IPS-15b (cell line): ENCODE data around the gene TTC34.
A peak's percentile ranks its signal among the peaks of the same experiment; 100 is the strongest.

Experiments used
- H3K27me3 ChIP-seq: one replicate; pipeline ENCODE4 v1.6.1; 2013; ENCODE audit warnings: low read length; ENCODE audit not compliant: control insufficient read depth, insufficient read depth
- H3K36me3 ChIP-seq: one replicate; pipeline ENCODE4 v1.6.1; 2013; ENCODE audit warnings: low read length; ENCODE audit not compliant: control insufficient read depth, insufficient read depth
- H3K4me1 ChIP-seq: one replicate; pipeline ENCODE4 v1.6.1; 2013; ENCODE audit warnings: mild to moderate bottlenecking, low read length; ENCODE audit not compliant: control insufficient read depth, insufficient read depth
- H3K4me3 ChIP-seq: one replicate; pipeline ENCODE4 v1.5.1; 2013; ENCODE audit warnings: low read depth, low read length
- H3K9ac ChIP-seq: one replicate; pipeline ENCODE4 v1.6.1; 2013; ENCODE audit warnings: low read depth, mild to moderate bottlenecking, low read length
- H3K9me3 ChIP-seq: one replicate; pipeline ENCODE4 v1.6.1; 2013; ENCODE audit warnings: mild to moderate bottlenecking, low read length; ENCODE audit not compliant: control insufficient read depth, insufficient read depth

Gene TTC34

DNA sequence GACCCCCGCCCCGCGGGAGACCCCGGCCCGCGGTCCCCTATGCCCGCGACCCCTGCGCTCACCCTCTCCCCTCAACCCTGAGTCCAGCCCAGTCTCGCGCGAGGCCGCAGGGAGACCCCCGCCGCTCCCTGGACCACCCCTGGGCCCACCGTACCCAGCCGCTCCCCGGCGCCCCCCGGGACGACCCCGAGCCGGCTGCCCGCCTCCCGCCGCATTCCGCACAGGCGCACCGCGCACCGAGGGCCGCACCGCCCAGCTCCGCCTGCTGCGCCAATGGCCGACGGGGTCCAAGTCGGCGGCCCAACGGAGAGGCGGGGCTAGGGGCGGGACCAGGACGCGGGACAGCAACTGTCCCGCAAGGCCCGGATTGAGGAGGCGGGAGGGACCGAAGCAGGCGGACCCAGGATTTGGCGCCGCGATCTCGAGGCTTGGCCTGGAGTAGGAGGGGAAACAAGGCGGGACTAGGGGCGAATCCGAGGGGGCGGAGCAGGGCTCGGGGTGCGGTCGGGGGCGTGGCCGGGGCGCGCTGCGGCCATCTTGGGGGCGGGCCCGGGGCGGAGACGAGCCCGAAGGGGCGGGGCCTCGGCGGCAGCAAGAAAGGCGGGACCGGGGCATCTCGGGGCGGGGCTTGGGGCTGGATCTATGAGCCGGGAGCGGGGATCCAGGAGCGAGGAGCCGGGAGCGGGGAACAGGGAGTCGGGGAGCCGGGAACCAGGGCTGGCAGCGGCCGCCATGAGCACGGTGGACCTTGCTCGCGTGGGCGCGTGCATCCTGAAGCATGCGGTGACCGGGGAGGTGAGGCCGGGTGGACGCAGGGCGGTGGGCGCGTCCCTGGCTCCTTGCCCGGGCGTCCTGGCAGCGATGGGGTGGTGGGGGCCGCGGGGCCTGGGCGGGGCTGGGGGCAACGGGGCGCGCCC lies 215.1 kb downstream of the TTC34 start, which contains the start of gene PRXL2B:
PRXL2B (plus strand) TSS at position 624 of the 917 bp plus-strand sequence; CDS start at position 733, 109 bp downstream.
- H3K4me1 ChIP-seq = peaks cover 3% of the 10 kb centered on the region
- H3K9me3 ChIP-seq = no peaks in the 10 kb centered on the region
- H3K36me3 ChIP-seq = peaks cover 6% of the 10 kb centered on the region
- peak within 1 kb of the TSS; percentile 85 for H3K4me3 ChIP-seq
- H3K27me3 ChIP-seq = no peaks in the 10 kb centered on the region
- H3K9ac ChIP-seq = peak within 1 kb of the TSS; percentile 85
